NK-92 (cell line): Measurements from ENCODE around the gene GRB7.

ENCODE experiments used
- DNase-seq: peaks from one replicate; lab custom pipeline; 2025; ENCODE audit not compliant: unreplicated experiment; lab: John Stamatoyannopoulos, UW

Gene GRB7

DNA sequence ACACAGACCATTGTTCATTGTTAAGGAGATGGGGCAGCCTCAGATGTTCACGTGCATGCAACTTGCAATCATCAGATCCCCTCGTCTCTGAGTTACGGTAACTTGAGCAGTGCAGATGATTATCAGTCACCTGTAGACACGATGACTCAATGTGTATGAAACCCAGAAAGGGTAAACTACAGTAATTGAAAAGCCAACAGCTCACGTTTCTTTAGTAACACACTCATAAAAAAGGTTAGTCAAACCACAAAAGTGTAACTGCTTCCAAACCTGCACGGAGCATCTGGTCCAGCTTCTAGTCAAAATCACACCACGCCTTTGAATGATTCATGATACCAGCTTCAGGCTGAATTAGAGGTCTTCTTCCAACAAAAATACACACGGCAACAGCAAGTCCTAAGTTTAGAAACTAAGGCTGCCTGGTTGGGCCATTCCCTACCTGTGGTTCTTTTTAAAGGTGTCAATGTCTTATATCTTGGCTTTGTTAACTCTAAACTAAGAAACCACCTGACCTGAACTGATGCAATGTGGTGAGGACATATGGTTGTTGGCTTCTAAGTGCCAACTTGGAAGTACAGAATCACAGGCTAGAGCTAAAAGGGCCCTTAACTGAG lies 32.3 kb downstream of the GRB7 start:
- no peak for DNase-seq

DNA sequence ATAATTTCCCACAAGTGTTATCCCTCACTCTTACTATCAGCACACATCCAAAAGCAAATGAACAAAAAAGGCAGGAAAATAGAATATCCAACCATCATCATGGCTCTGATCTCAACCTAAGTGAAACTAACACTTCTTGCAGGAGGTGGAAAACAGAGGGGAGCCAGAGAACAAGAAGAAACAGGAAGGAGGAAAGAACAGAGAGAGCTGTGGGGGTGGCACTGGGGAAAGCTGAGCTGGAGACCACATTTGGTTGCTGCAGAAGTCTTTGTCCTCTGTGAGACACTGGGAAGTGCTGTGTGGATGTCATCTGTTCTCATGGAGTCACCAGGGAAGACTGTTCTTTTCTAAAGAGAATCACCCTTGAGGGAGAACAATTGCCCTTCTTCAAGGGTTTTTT lies 34.7 kb downstream of the GRB7 start:
- no peak for DNase-seq

DNA sequence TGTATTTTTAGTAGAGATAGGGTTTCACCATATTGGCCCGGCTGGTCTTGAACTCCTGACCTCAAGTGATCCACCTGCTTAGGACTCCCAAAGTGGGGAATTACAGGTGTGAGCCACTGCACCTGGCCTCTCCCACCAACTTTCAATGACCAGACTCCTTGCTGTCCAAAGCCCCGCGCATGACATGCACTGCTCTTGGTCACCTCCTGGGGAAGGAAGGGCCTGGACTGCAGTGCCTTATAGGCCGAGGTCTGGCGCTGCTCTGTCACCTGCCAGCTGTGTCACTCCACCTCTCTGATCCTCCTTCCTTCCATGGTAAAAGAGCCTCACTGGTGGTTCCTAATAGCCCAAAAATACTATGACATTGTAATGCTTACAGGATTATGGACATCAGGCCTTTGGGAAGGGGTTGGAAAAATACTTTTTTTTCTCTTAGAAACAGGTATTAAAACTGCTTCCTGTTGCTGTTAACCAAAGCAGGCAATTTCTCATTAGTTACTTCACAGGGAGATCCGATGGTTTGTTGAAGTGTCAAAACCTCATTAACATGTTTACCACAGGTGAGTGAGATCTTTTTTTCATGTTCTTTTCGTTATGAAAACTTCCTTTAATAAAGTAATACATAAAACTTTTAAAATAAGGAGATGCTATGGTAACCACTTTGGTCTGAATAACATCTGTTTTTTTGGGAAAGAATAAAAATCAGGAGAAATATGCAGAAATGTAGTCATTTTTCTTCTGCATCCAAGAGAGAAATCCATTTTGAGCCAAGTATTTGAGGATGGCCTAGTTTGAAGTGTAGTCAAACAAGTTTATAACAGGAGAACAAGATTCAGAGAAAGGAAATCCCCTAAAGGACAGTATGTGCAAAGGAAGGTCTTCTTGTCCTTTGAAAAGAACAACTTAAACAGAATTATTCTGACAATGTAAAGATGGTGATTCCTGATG lies 35.5 kb downstream of the GRB7 start:
- no peak for DNase-seq

DNA sequence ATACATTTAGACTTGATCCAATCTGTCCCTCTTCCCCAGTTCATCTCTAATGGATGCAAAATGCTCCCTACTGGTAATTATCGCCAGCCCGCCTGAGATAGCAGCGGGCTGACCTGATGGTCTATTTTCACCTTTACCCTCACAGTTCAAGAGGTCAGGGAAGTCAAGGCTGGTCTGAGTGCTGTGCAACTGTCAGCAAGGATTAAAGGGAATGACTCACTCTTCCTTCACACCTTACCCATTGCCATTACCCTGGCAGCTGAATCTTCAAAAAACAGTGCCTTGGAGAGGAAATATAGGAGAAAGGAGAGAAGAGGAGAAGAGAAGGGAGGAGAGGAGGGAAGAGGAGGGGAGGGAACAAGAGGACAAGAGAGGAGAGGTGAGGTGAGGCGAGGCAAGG lies 36.3 kb downstream of the GRB7 start:
- DNase-seq = no peak

DNA sequence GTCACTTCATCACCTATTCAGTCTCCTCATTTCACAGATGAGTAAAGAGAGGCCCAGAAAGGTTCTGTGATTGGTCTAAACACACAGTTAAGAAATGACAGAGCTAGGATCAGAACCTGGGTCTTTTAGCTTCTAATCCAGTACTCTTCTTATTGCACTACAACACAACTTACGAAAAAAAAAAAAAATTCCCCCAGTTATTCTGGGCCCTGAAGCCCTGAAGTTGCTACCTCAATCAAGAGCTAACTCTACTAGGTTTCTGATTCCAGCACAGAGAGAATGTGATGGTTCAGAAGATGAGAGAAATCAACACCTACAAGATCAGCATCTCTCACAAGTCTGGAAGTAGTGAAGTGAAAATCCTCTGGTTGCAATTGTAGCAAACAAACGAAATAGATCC lies 37.3 kb downstream of the GRB7 start:
- DNase-seq = no peak

DNA sequence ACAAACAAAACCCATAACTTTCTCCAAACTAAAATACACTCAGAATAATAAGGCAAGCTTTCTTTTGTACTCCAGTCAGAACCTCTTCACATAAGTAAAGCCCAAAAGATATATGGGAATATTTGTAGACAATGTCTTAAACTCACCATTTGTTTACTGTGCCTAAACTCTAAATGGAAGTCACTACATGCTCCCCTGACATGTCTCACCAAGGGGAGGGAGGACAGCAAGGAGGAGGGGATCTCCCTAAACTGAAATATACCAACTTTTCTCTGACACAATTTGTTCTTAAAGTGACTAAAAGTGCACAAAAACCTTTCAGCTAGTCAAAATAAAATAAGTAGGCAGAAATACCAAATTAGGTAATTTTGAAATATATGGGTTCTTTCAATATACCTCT lies 38.5 kb downstream of the GRB7 start:
- DNase-seq = no peak

DNA sequence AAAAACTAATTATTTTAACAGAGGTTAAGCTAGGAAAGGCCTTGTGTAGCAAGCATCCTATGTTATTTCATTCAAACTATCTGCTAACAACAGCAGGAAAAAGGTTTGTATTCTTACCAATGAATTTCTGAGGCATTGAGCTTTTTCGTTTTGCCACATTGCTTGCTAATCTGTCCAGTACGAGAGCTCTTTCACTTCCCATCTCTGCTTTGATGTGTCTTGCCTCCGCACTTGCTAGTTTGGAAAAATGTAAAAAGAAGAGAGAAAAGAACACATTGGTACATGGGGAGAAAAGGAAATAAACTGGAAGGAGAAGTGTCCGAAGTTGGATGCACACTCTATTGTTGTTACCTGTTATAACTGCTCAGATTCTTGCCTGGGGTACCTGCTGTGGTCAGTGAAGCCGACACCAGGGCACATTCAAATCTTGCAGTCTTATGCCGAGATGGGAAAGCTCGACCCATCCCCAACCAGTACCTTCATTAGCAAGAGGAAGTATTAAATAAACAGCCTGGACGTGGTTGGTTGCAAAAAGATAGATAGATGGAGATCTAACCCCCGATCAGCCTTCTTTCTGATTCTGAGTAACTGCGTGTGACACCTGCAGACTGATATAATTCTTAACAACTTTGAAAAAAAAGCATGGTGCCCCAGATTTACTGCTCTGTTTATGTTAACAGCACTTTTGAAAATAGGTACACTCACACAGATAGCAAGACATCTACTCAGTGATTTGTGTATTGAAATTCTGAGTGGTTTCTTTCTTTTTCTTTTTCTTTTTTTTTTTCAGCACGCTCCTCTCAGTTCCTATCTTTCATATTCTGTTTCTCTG lies 40.0 kb downstream of the GRB7 start:
- DNase-seq = no peak

DNA sequence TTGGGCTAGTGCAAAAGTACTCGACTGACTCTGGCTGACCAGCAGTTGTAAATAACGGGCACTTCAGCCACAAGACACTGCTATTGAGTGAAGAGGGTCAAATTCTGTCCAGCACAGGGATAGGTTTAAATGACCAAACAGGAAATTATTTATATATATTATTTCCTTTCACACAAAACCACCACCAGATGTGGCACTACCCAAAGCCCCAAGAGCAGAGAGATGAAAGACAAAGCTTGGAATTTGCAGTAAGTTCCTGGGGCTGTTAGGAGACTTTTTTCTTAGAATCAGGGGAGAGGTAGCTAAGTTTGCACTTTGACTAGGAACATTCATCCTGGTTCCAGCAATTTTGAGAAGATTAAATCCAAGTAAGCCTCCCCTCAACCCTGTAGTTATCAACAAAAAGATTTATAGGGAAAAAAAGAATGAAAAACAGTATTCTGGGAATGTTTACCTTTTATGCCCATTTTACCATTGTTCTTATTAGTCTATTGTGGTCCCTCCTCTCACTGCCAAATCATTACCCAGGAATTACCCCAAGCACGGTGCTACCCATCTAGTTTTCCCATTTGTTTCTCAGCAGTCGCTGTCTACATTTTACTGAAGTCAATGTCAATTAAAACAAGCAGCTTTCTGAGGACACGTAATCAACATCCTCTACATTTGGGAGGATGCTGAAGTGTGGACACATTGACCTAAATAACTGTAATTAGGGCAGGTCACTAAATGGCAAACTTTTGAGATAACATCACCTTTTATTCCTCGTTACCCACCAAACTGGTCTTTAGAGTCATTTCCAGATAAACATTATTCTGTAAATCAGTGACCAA lies 43.5 kb downstream of the GRB7 start:
- no peak for DNase-seq

DNA sequence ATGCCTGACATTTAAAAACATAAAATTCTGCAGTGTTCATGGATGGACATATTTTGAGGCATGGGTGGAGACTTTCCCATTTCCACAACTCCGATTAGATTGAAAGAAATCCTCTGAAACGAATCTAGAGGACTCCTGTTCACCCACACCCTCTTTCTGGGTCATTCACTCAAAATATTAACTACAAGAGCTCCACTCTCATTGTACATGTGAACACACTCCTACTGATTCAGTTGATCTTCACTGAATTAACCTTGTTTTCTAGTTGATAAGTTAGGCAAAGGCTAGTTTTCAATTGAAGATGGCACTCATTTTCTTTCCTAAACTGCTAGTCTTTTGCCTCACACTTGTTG lies 44.1 kb downstream of the GRB7 start:
- DNase-seq = no peak

DNA sequence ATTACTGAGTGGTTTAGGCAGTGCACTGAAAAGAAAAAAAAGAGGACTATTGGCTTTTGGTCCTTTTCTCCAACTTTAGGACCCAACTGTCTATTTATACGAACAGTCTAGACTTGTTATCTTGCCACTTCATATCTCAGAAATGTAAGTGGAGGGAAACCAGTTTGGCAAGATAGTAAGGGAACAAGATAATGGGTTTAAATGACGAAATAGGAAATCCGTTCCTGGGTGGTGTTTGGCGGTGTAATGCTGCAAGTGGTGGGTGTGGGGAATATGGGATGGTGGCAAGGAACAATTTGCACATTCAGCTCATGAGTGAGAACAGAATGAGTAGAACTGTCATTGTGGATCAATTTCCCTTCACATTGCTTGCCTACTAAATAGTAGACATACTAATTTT lies 44.7 kb downstream of the GRB7 start:
- DNase-seq = no peak

DNA sequence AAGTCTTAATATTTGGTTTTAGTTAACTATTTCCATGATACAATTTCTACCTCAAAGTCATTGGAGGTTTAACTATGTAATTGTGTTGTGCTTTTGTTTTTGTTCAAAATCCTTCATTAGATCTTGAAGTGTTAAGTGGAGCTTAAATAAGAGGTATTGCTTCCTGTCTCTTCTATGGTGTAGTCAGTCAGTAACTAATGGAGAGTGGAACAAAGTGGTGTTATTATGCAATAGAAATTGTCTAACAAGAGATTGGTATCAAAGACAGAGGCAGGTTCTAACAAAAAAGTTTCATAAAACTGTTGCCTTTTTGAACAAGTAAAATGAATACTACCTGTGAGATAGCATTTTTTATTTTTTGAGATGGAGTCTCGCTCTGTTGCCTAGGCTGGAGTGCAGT lies 45.2 kb downstream of the GRB7 start:
- no peak for DNase-seq

DNA sequence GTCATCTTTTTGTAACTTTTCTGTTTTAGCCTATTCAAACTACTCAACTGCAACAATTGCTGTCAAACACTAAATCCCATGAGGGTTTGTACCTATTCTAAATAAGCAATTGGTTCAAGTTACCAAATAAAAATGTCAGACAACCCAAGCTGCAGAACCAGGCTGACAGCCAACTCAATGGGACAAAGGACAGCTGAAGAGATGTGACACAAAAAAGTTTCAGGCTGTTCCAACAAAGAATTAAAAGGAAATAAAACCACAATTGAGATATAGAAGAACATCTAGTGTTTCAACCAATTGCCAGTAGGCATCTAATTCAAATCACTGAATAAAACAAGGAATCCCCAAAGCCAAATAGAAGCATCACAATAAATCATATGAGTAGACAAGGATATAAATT lies 49.3 kb downstream of the GRB7 start:
- DNase-seq = no peak

DNA sequence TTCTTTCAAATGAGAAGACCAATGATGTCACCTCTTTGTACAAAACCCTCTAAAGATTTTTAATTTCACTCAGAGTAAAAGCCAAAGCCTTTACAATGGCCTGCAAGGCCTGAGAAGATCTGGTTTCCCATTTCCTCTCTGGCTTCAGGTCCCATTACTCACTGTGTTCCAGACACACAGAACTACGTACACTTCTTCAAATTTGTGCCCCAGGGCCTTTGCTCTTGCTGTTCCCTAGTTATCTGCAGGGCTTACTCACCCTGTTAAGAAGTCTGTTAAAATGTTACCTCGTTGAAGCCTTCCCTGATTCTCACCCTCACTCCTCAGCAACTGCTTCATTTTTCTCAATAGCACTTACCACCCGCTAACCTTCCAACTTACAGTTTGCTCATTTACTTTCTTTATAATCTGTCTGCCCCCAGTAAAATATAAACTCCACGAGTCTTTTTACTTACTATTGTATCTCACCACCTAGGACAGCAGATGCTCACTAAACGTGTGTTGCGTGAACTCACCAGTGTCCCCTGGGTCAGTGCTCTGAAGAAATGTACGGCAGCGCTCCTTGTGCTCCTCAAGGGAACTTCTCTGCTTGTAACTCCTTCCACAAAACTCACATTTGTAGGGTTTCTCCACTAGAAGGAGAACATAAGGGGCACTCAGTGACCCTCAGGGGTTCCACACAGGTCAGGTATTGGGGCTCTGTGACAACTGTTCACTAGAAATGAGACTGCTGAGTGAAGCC lies 50.2 kb downstream of the GRB7 start:
- DNase-seq = no peak

DNA sequence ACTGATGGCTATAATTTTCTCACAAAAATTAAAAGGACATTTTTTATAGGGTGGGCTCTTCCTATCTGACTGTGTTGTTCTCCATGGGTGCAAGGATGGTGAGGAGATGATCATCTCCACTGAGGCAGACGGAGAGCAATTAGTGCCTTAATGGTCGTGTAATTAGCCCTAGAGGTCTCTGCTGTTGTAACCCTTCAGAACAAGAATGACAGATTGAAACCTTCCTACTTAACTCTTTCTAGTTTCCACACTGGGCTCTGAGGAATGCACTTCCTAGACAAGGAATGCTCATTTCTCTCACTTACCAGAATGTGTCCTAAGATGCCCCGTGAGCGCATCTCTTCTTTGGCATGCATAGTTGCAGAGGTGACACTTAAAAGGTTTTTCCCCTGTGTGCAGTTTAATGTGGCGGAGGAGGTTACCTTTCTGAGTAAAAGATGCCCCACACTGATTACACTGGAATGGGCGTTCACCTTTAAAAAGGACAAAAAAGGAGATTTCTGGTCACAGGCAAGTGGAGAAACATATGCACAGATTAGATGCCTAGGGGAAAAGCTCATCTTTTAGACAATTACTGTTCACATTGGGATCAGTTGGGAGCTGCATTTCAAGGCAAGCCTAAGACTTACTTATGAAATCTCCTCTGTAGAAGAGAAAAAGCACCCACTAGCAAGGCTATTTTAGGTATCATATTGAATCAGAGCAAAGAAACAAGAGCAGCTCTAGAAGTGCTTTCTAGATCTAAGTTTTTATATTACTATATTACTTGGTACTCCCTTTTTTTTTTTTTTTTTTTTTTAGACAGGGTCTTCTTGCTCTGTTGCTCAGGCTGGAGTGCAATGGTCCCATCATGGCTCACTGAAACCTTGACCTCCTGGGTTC lies 53.6 kb downstream of the GRB7 start:
- no peak for DNase-seq

DNA sequence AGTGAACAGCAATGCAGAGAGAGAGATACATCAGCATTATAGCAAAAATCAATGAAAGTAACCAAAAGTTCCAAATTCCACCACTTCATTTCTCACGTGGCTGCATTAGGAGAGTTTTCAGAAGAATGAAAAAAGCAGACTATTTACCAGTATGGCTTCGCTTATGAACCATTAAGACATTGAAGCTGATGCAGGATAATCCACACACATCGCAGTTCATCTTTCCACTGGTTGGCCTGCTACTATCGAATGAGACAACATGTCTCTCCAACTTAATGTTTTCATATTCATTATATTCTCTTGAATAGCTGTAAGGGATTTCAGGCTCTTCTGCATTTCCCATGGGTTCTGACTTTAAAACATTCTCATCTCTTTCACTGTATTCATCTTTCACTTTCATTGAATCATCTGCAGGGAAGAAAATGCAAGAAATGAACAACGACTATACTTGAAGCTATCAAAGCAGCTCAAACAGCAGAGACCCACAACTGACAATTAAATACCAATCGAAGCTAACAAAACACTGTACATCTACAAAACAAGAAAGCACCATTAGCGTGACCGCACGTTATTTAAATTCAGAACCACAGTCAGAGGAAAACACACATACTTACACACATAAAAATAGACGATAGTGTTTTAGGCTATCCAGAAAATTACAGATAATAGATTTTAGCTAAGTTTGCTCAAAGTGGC lies 54.9 kb downstream of the GRB7 start:
- no peak for DNase-seq

DNA sequence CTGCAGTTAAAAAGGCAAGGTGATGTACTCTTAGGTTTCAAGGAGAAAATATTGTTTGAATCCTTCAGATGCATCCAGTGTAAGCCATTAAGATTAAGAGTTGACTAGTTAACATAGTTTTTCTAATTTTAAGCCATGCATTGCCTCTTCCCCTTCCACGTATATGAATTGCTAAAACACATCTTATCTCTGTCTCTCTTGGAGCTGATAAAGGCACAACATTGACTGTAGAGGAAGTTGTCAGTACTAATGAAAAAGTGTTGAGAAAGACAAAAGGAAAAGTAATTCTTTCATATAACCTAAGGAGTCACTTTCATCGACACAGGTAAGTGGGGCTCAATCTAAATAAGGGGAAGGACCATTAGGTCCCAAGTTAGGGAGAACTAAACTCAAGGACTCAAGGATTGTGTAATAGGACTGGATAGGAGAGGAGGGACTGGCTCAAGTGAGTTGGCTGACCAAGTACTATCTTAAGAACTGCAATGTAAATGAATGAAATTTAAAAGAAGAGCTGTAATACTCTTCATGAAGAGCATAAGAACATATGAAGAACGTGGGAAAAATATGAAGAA lies 55.6 kb downstream of the GRB7 start:
- no peak for DNase-seq

DNA sequence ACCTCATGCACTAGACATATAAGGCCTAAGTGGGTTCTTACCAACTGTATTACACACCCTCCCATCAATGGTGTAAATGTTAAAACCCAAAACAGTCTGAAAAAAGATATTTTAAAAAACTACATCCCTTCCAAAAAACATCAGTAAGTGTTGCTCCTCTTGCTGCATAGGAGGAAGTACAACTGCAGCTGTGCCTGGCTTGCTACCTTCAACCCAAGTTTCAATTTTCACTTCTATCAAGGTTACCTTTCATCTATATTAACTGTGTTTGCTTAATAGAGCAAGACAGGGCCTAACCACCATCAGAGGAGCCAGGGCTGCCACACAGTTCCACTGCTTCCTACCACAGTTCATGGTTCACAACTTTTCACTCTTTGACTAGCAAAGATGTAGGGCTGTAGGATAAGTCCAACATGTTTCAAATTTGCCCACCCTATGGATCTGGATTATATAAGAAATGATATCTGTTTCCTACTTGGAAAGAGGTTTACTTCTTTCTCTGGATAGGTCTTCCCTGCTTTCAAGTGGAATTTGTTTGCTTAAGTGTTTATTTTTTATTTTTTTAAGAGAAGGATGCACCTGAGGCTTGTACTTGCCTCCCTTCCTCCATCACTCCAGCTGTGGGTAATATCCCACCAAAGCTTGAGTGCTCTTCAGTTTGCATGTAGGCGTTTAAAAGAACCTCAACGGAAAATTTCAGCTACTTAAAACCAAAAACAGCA lies 56.7 kb downstream of the GRB7 start:
- DNase-seq = no peak
